HepG2 (cell line): ENCODE results near the gene ANXA7. TPM values are rescaled to one million over a fixed set of nuclear protein-coding genes. Genes with fewer than 3 reads are reported as not detected.

Experiments
- ATAC-seq: fragments of 200-7000 bp; cut with Tn5 transposase; 3 replicates; pipeline ENCODE4 v1.9.1; 2020; ENCODE audit warnings: mild to moderate bottlenecking, moderate library complexity
- BruUV-seq: library from RNA; stranded (reverse); fragments of 400-500 nt; replicated peaks from 2 replicates; lab custom pipeline; 2021; lab: Mats Ljungman, UMichigan
- CTCF ChIA-PET: fragments of 300-600 bp; formaldehyde crosslinking; extraction: SDS; loops from one replicate; lab custom pipeline; 2021; ENCODE audit warnings: low total read pairs, inconsistent platforms, low intra/inter-chr PET ratio; lab: Yijun Ruan, JAX
- POLR2A ChIA-PET: fragments of 350-600 bp; sonication (Branson Sonifier 250); formaldehyde crosslinking; loops from one replicate; lab custom pipeline; 2020; ENCODE audit warnings: antibody characterized with exemption, inconsistent platforms; lab: Yijun Ruan, JAX
- DNase-seq: peaks from one replicate; pipeline ENCODE4 v3.0.0-alpha.2; 2015; ENCODE audit warnings: low spot score
- FAIRE-seq: peaks from 3 replicates; lab custom pipeline; 2011; peaks lifted over from hg19 to GRCh38; lab: Jason Lieb, UNC
- H2AFZ ChIP-seq: one replicate; pipeline ENCODE4 v1.6.1; 2011; ENCODE audit warnings: low read length, inconsistent platforms
- H3K27ac ChIP-seq: fragments of 300-600 bp; 3 replicates; pipeline ENCODE4 v1.8.0; 2011; ENCODE audit warnings: mixed run types, mild to moderate bottlenecking, mixed read lengths, low read length, inconsistent platforms; ENCODE audit not compliant: insufficient read depth; ENCODE audit errors: extremely low read length
- H3K27me3 ChIP-seq, 2 experiments: fragments of 200-600 bp in 1 of 2; 2 replicates in 1 of 2; 3 replicates in 1 of 2; pipeline versions ENCODE4 v1.6.0 to v1.8.0; 2011; ENCODE audit warnings: low read length in 2 of 2, mild to moderate bottlenecking in 2 of 2, moderate library complexity in 2 of 2, inconsistent platforms in 1 of 2; ENCODE audit not compliant: insufficient read depth in 2 of 2, control insufficient read depth in 1 of 2
- H3K36me3 ChIP-seq, 2 experiments: fragments of 200-600 bp in 1 of 2; replicated peaks in 1 of 2; 2 replicates in 1 of 2; 3 replicates in 1 of 2; pipeline versions ENCODE4 v1.5.1 to v1.8.0; 2011; ENCODE audit warnings: low read length in 2 of 2, inconsistent platforms in 1 of 2; ENCODE audit not compliant: insufficient read depth in 2 of 2, control insufficient read depth in 1 of 2
- H3K4me1 ChIP-seq: 2 replicates; pipeline ENCODE4 v1.5.1; 2012; ENCODE audit warnings: low read length, inconsistent platforms; ENCODE audit not compliant: insufficient read depth
- H3K4me2 ChIP-seq: 2 replicates; pipeline ENCODE4 v1.6.0; 2011; ENCODE audit warnings: low read depth, low read length, inconsistent platforms
- H3K4me3 ChIP-seq, 3 experiments: fragments of 200-600 bp in 1 of 3; sonication (generic), shearing (Covaris generic) in 1 of 3; replicated peaks in 1 of 3; 2 replicates each; pipeline ENCODE4 v1.5.1; 2011 to 2016; ENCODE audit warnings: low read length in 3 of 3, inconsistent platforms in 2 of 3, low read depth in 2 of 3, mild to moderate bottlenecking in 2 of 3, control low read depth in 1 of 3, mixed read lengths in 1 of 3; ENCODE audit not compliant: insufficient read depth in 1 of 3
- H3K79me2 ChIP-seq: one replicate; pipeline ENCODE4 v1.6.1; 2011; ENCODE audit warnings: low read length, inconsistent platforms; ENCODE audit not compliant: insufficient read depth
- H3K9ac ChIP-seq: 2 replicates; pipeline ENCODE4 v1.6.0; 2011; ENCODE audit warnings: mild to moderate bottlenecking, low read depth, low read length, inconsistent platforms; ENCODE audit not compliant: insufficient read depth
- H3K9me3 ChIP-seq: 2 replicates; pipeline ENCODE4 v1.5.1; 2012; ENCODE audit warnings: mild to moderate bottlenecking, low read length
- H4K20me1 ChIP-seq: 2 replicates; pipeline ENCODE4 v1.6.0; 2011; ENCODE audit warnings: inconsistent platforms, mild to moderate bottlenecking, low read length, moderate library complexity; ENCODE audit not compliant: insufficient read depth
- CREM ChIP-seq, 2 experiments: sonication (generic) in 1 of 2; formaldehyde crosslinking in 1 of 2; IDR thresholded peaks; 2 replicates each; pipeline versions ENCODE4 v1.4.0 to v1.6.1; 2016 to 2020; ENCODE audit warnings: antibody characterized with exemption in 1 of 2, mild to moderate bottlenecking in 1 of 2, missing genetic modification reagents in 1 of 2
- ELF4 ChIP-seq: sonication (generic); formaldehyde crosslinking; IDR thresholded peaks from 2 replicates; pipeline ENCODE4 v1.5.0; 2020; ENCODE audit warnings: missing genetic modification reagents, mild to moderate bottlenecking, moderate library complexity, borderline replicate concordance
- KLF13 ChIP-seq: sonication (generic); formaldehyde crosslinking; IDR thresholded peaks from 2 replicates; pipeline ENCODE4 v1.4.0; 2020; ENCODE audit warnings: mild to moderate bottlenecking, missing genetic modification reagents
- SALL1 ChIP-seq: sonication (generic); formaldehyde crosslinking; IDR thresholded peaks from 2 replicates; pipeline ENCODE4 v1.8.0; 2022; ENCODE audit warnings: mild to moderate bottlenecking, missing genetic modification reagents
- SNAPC2 ChIP-seq: sonication (generic); formaldehyde crosslinking; IDR thresholded peaks from 2 replicates; pipeline ENCODE4 v1.8.1; 2022; ENCODE audit warnings: mild to moderate bottlenecking, missing genetic modification reagents
- SOX6 ChIP-seq, 2 experiments: fragments of 450-650 bp in 1 of 2; sonication (generic) in 1 of 2; formaldehyde crosslinking in 1 of 2; IDR thresholded peaks; 2 replicates each; pipeline versions ENCODE4 v1.4.0 to v1.6.1; 2017 to 2020; ENCODE audit warnings: antibody characterized with exemption in 1 of 2, mild to moderate bottlenecking in 1 of 2, missing genetic modification reagents in 1 of 2
- TIGD3 ChIP-seq: sonication (generic); formaldehyde crosslinking; IDR thresholded peaks from 2 replicates; pipeline ENCODE4 v1.5.1; 2020; ENCODE audit warnings: mild to moderate bottlenecking, missing genetic modification reagents, borderline replicate concordance
- ZBTB2 ChIP-seq: sonication (generic); formaldehyde crosslinking; IDR thresholded peaks from 2 replicates; pipeline ENCODE4 v1.8.0; 2022; ENCODE audit warnings: low read depth, missing genetic modification reagents
- ZFP37 ChIP-seq: sonication (generic); formaldehyde crosslinking; IDR thresholded peaks from 2 replicates; pipeline ENCODE4 v1.4.0; 2020; ENCODE audit warnings: missing genetic modification reagents, borderline replicate concordance
- ZNF274 ChIP-seq: sonication (generic); formaldehyde crosslinking; IDR thresholded peaks from 2 replicates; pipeline ENCODE4 v1.5.1; 2020; ENCODE audit warnings: mild to moderate bottlenecking, missing genetic modification reagents
- ZNF543 ChIP-seq: sonication (generic); formaldehyde crosslinking; IDR thresholded peaks from 2 replicates; pipeline ENCODE4 v1.4.0; 2020; ENCODE audit warnings: mild to moderate bottlenecking, missing genetic modification reagents
- ZNF547 ChIP-seq: sonication (generic); formaldehyde crosslinking; IDR thresholded peaks from 2 replicates; pipeline ENCODE4 v1.5.1; 2020; ENCODE audit warnings: mild to moderate bottlenecking, missing genetic modification reagents
- ZNF558 ChIP-seq: sonication (generic); formaldehyde crosslinking; IDR thresholded peaks from 2 replicates; pipeline ENCODE4 v1.9.0; 2022; ENCODE audit warnings: mild to moderate bottlenecking, missing genetic modification reagents, borderline replicate concordance
- ZNF564 ChIP-seq: sonication (generic); formaldehyde crosslinking; IDR thresholded peaks from 2 replicates; pipeline ENCODE4 v1.8.1; 2023; ENCODE audit warnings: mild to moderate bottlenecking, missing genetic modification reagents
- ZNF605 ChIP-seq: sonication (generic); formaldehyde crosslinking; IDR thresholded peaks from 2 replicates; pipeline ENCODE4 v1.8.0; 2022; ENCODE audit warnings: mild to moderate bottlenecking, missing genetic modification reagents
- ZNF703 ChIP-seq: sonication (generic); formaldehyde crosslinking; IDR thresholded peaks from 2 replicates; pipeline ENCODE4 v1.5.1; 2020; ENCODE audit warnings: missing genetic modification reagents, mild to moderate bottlenecking, moderate library complexity, borderline replicate concordance
- WGBS: methylation state at CpG from one replicate; pipeline ENCODE4 v1.1.6; 2017; ENCODE audit warnings: low lambda C conversion rate; 5-methylcytosine and 5-hydroxymethylcytosine counted together
- in situ Hi-C: cut with HindIII; loops from 2 replicates; pipeline ENCODE4 v1.10.0; 2017; ENCODE audit warnings: low pct_unique_long_range_greater_than_20kb; ENCODE audit not compliant: extremely low pct_ligation_motif_present
- intact Hi-C: fragments of 100-400 bp; cut with micrococcal nuclease; formaldehyde crosslinking; loops from one replicate; pipeline ENCODE4 v1.10.0; 2022; ENCODE audit not compliant: unreplicated experiment
- polyA plus RNA-seq, 8 experiments: library from polyadenylated mRNA; depleted of rRNA in 3 of 8; stranded (reverse) in 7 of 8; unstranded in 1 of 8; fragments of >200 nt; fragmentation: Illumina TruSeq in 4 of 8; extraction: Trizol in 4 of 8; gene quantifications; 2 replicates each; pipeline versions ENCODE4 v1.2.1 to v1.2.3, GENCODE V29; 2011 to 2016; ENCODE audit warnings: low read depth in 4 of 8, missing spikeins in 1 of 8, mixed read lengths in 1 of 8; ENCODE audit not compliant: insufficient read depth in 1 of 8
- total RNA-seq, 5 experiments: library from RNA; depleted of rRNA; stranded (reverse); fragments of >200 nt; fragmentation: Illumina TruSeq; extraction: Trizol; gene quantifications; 2 replicates each; pipeline ENCODE4 v1.2.3, GENCODE V29; 2016; ENCODE audit warnings: low read depth in 1 of 5

The ANXA7 gene
- total and polyA plus RNA-seq, 2 of the 13 experiments (the other 11 are each of a cell fraction or from before 2014, with no cell fraction given): 54.8 to 89.0 TPM

GRCh38 chr10:73404690-73405089, 9.2 kb downstream of the ANXA7 start (continued):
- no peak for TF ChIP-seq KLF13 (CRISPR knock-in tag)

GRCh38 chr10:73401636-73402035, 12.2 kb downstream of the ANXA7 start:
- WGBS: 97% methylated on average over 6 of the region's 6 CpGs
- Histone ChIP-seq H3K27ac (no peak overlapping the region), H3K36me3 (peaks cover 5 to 20% of the 10 kb centered on the region in 2 experiments; a peak in 4 of 5 replicates), H3K9ac (no peak overlapping the region), H3K9me3 (no peaks in the 10 kb centered on the region), H3K4me2 (no peak overlapping the region), H3K27me3 (no peaks in the 10 kb centered on the region), H2AFZ (no peak overlapping the region), H3K79me2 (peaks cover 57% of the 10 kb centered on the region), H3K4me3 (no peak overlapping the region), H4K20me1 (peaks cover 5% of the 10 kb centered on the region), H3K4me1 (no peaks in the 10 kb centered on the region)
- TF ChIP-seq ZNF605 (CRISPR knock-in tag) (no peak), ZNF558 (no peak), ELF4 (CRISPR knock-in tag) (no peak), SOX6 (IDR thresholded peaks at IDR 0.05) (no peak), SOX6 (CRISPR knock-in tag; IDR thresholded peaks at IDR 0.05) (no peak), ZNF547 (CRISPR knock-in tag) (no peak), ZNF564 (CRISPR knock-in tag) (peak; percentile 99), ZNF543 (no peak)
- no peak for ATAC-seq
- in situ Hi-C loops: no loop called here
- no TSS peak for BruUV-seq
- ChIA-PET CTCF (no interaction called here), POLR2A (no interaction called here)
- DNase-seq: no peak
- no peak for FAIRE-seq
- intact Hi-C loops: no loop called here

- WGBS: 97% methylated on average over 4 of the region's 4 CpGs
- Histone ChIP-seq H3K9ac (no peak overlapping the region), H4K20me1 (peaks cover 3% of the 10 kb centered on the region; the same call in 1 of the 2 replicates), H3K4me3 (no peak overlapping the region), H3K27ac (no peak overlapping the region), H3K27me3 (no peaks in the 10 kb centered on the region), H3K4me1 (no peaks in the 10 kb centered on the region), H2AFZ (no peak overlapping the region), H3K4me2 (no peak overlapping the region), H3K9me3 (no peaks in the 10 kb centered on the region), H3K36me3 (peaks cover 10 to 39% of the 10 kb centered on the region in 2 experiments; a peak in 4 of 5 replicates), H3K79me2 (peaks cover 40% of the 10 kb centered on the region)
- POLR2A ChIA-PET: no interaction called here
- FAIRE-seq: no peak
- DNase-seq: no peak
- BruUV-seq: no TSS peak
- in situ Hi-C loops: no loop called here
- no peak for ATAC-seq
- CTCF ChIA-PET: no interaction called here
- intact Hi-C loops: no loop called here
- no peak for TF ChIP-seq TIGD3 (CRISPR knock-in tag)
- no peak for TF ChIP-seq ZNF274 (CRISPR knock-in tag)
- TF ChIP-seq SNAPC2 (CRISPR knock-in tag): no peak
- no peak for TF ChIP-seq CREM (IDR thresholded peaks at IDR 0.05)
- TF ChIP-seq CREM (CRISPR knock-in tag; IDR thresholded peaks at IDR 0.05): no peak
- no peak for TF ChIP-seq SALL1 (CRISPR knock-in tag)
- no peak for TF ChIP-seq ZBTB2 (CRISPR knock-in tag)
- TF ChIP-seq ZFP37 (CRISPR knock-in tag): no peak
- no peak for TF ChIP-seq ZNF703 (CRISPR knock-in tag)
These were observed 14.8 kb downstream of the ANXA7 start for GRCh38 chr10:73399063-73399462.
